HepG2 (cell line): ENCODE results near the gene TK2. TPM values are rescaled to one million over a fixed set of nuclear protein-coding genes. Genes with fewer than 3 reads are reported as not detected.

Source experiments
- ATAC-seq: fragments of 200-7000 bp; cut with Tn5 transposase; 3 replicates; pipeline ENCODE4 v1.9.1; 2020; ENCODE audit warnings: mild to moderate bottlenecking, moderate library complexity
- BruUV-seq: library from RNA; stranded (reverse); fragments of 400-500 nt; replicated peaks from 2 replicates; lab custom pipeline; 2021; lab: Mats Ljungman, UMichigan
- CTCF ChIA-PET: fragments of 300-600 bp; formaldehyde crosslinking; extraction: SDS; loops from one replicate; lab custom pipeline; 2021; ENCODE audit warnings: low total read pairs, inconsistent platforms, low intra/inter-chr PET ratio; lab: Yijun Ruan, JAX
- POLR2A ChIA-PET: fragments of 350-600 bp; sonication (Branson Sonifier 250); formaldehyde crosslinking; loops from one replicate; lab custom pipeline; 2020; ENCODE audit warnings: antibody characterized with exemption, inconsistent platforms; lab: Yijun Ruan, JAX
- DNase-seq: peaks from one replicate; pipeline ENCODE4 v3.0.0-alpha.2; 2015; ENCODE audit warnings: low spot score
- FAIRE-seq: peaks from 3 replicates; lab custom pipeline; 2011; peaks lifted over from hg19 to GRCh38; lab: Jason Lieb, UNC
- H2AFZ ChIP-seq: one replicate; pipeline ENCODE4 v1.6.1; 2011; ENCODE audit warnings: low read length, inconsistent platforms
- H3K27ac ChIP-seq: fragments of 300-600 bp; 3 replicates; pipeline ENCODE4 v1.8.0; 2011; ENCODE audit warnings: mixed run types, mild to moderate bottlenecking, mixed read lengths, low read length, inconsistent platforms; ENCODE audit not compliant: insufficient read depth; ENCODE audit errors: extremely low read length
- H3K27me3 ChIP-seq, 2 experiments: fragments of 200-600 bp in 1 of 2; 2 replicates in 1 of 2; 3 replicates in 1 of 2; pipeline versions ENCODE4 v1.6.0 to v1.8.0; 2011; ENCODE audit warnings: low read length in 2 of 2, mild to moderate bottlenecking in 2 of 2, moderate library complexity in 2 of 2, inconsistent platforms in 1 of 2; ENCODE audit not compliant: insufficient read depth in 2 of 2, control insufficient read depth in 1 of 2
- H3K36me3 ChIP-seq, 2 experiments: fragments of 200-600 bp in 1 of 2; replicated peaks in 1 of 2; 2 replicates in 1 of 2; 3 replicates in 1 of 2; pipeline versions ENCODE4 v1.5.1 to v1.8.0; 2011; ENCODE audit warnings: low read length in 2 of 2, inconsistent platforms in 1 of 2; ENCODE audit not compliant: insufficient read depth in 2 of 2, control insufficient read depth in 1 of 2
- H3K4me1 ChIP-seq: 2 replicates; pipeline ENCODE4 v1.5.1; 2012; ENCODE audit warnings: low read length, inconsistent platforms; ENCODE audit not compliant: insufficient read depth
- H3K4me2 ChIP-seq: 2 replicates; pipeline ENCODE4 v1.6.0; 2011; ENCODE audit warnings: low read depth, low read length, inconsistent platforms
- H3K4me3 ChIP-seq, 3 experiments: fragments of 200-600 bp in 1 of 3; sonication (generic), shearing (Covaris generic) in 1 of 3; replicated peaks in 1 of 3; 2 replicates each; pipeline ENCODE4 v1.5.1; 2011 to 2016; ENCODE audit warnings: low read length in 3 of 3, inconsistent platforms in 2 of 3, low read depth in 2 of 3, mild to moderate bottlenecking in 2 of 3, control low read depth in 1 of 3, mixed read lengths in 1 of 3; ENCODE audit not compliant: insufficient read depth in 1 of 3
- H3K79me2 ChIP-seq: one replicate; pipeline ENCODE4 v1.6.1; 2011; ENCODE audit warnings: low read length, inconsistent platforms; ENCODE audit not compliant: insufficient read depth
- H3K9ac ChIP-seq: 2 replicates; pipeline ENCODE4 v1.6.0; 2011; ENCODE audit warnings: mild to moderate bottlenecking, low read depth, low read length, inconsistent platforms; ENCODE audit not compliant: insufficient read depth
- H3K9me3 ChIP-seq: 2 replicates; pipeline ENCODE4 v1.5.1; 2012; ENCODE audit warnings: mild to moderate bottlenecking, low read length
- H4K20me1 ChIP-seq: 2 replicates; pipeline ENCODE4 v1.6.0; 2011; ENCODE audit warnings: inconsistent platforms, mild to moderate bottlenecking, low read length, moderate library complexity; ENCODE audit not compliant: insufficient read depth
- AHR ChIP-seq: IDR thresholded peaks from 2 replicates; pipeline ENCODE4 v1.6.1; 2018; ENCODE audit warnings: missing genetic modification reagents, missing compliant biosample characterization
- ATF7 ChIP-seq, 2 experiments: fragments of 450-650 bp in 1 of 2; sonication (generic) in 1 of 2; formaldehyde crosslinking in 1 of 2; IDR thresholded peaks; 2 replicates each; pipeline versions ENCODE4 v1.4.0 to v1.6.1; 2016 to 2020; ENCODE audit warnings: antibody characterized with exemption in 1 of 2, mild to moderate bottlenecking in 1 of 2, missing genetic modification reagents in 1 of 2
- FOXM1 ChIP-seq: sonication (generic); formaldehyde crosslinking; IDR thresholded peaks from 2 replicates; pipeline ENCODE4 v1.5.0; 2020; ENCODE audit warnings: missing genetic modification reagents
- HNRNPL ChIP-seq: fragments of 200-400 bp; formaldehyde crosslinking; IDR thresholded peaks from 2 replicates; pipeline ENCODE4 v1.6.1; 2017; ENCODE audit warnings: mild to moderate bottlenecking, low read depth, low read length
- HNRNPLL ChIP-seq: fragments of 200-400 bp; formaldehyde crosslinking; IDR thresholded peaks from 2 replicates; pipeline ENCODE4 v1.6.1; 2017; ENCODE audit warnings: mild to moderate bottlenecking, low read depth, low read length; ENCODE audit not compliant: poor library complexity, severe bottlenecking
- YEATS4 ChIP-seq: sonication (generic); formaldehyde crosslinking; IDR thresholded peaks from 2 replicates; pipeline ENCODE4 v1.4.0; 2020; ENCODE audit warnings: missing genetic modification reagents, borderline replicate concordance
- ZZZ3 ChIP-seq: sonication (generic); formaldehyde crosslinking; IDR thresholded peaks from 2 replicates; pipeline ENCODE4 v1.4.0; 2020; ENCODE audit warnings: missing genetic modification reagents, mild to moderate bottlenecking, borderline replicate concordance
- WGBS: methylation state at CpG from one replicate; pipeline ENCODE4 v1.1.6; 2017; ENCODE audit warnings: low lambda C conversion rate; 5-methylcytosine and 5-hydroxymethylcytosine counted together
- in situ Hi-C: cut with HindIII; loops from 2 replicates; pipeline ENCODE4 v1.10.0; 2017; ENCODE audit warnings: low pct_unique_long_range_greater_than_20kb; ENCODE audit not compliant: extremely low pct_ligation_motif_present
- intact Hi-C: fragments of 100-400 bp; cut with micrococcal nuclease; formaldehyde crosslinking; loops from one replicate; pipeline ENCODE4 v1.10.0; 2022; ENCODE audit not compliant: unreplicated experiment
- polyA plus RNA-seq, 8 experiments: library from polyadenylated mRNA; depleted of rRNA in 3 of 8; stranded (reverse) in 7 of 8; unstranded in 1 of 8; fragments of >200 nt; fragmentation: Illumina TruSeq in 4 of 8; extraction: Trizol in 4 of 8; gene quantifications; 2 replicates each; pipeline versions ENCODE4 v1.2.1 to v1.2.3, GENCODE V29; 2011 to 2016; ENCODE audit warnings: low read depth in 4 of 8, missing spikeins in 1 of 8, mixed read lengths in 1 of 8; ENCODE audit not compliant: insufficient read depth in 1 of 8
- total RNA-seq, 5 experiments: library from RNA; depleted of rRNA; stranded (reverse); fragments of >200 nt; fragmentation: Illumina TruSeq; extraction: Trizol; gene quantifications; 2 replicates each; pipeline ENCODE4 v1.2.3, GENCODE V29; 2016; ENCODE audit warnings: low read depth in 1 of 5
- TF ChIP-seq, protein P1 (sequence below): sonication (generic); formaldehyde crosslinking; conservative IDR thresholded peaks from 2 replicates; pipeline ENCODE4 v1.4.0; 2020; ENCODE audit warnings: mild to moderate bottlenecking, missing genetic modification reagents, moderate library complexity
- TF ChIP-seq, protein P2 (sequence below), 2 experiments: sonication (generic) in 1 of 2; formaldehyde crosslinking in 1 of 2; IDR thresholded peaks; 2 replicates each; pipeline versions ENCODE4 v1.4.0 to v1.6.1; 2018 to 2020; ENCODE audit warnings: missing genetic modification reagents in 2 of 2, borderline replicate concordance in 1 of 2, low read depth in 1 of 2, mild to moderate bottlenecking in 1 of 2, missing biosample characterization in 1 of 2
- TF ChIP-seq, protein P3 (sequence below): sonication (generic); formaldehyde crosslinking; IDR thresholded peaks from 2 replicates; pipeline ENCODE4 v1.4.0; 2020; ENCODE audit warnings: missing genetic modification reagents

The TK2 gene
- total and polyA plus RNA-seq, 2 of the 13 experiments (the other 11 are each of a cell fraction or from before 2014, with no cell fraction given), result 18.7 to 21.0 TPM

DNA sequence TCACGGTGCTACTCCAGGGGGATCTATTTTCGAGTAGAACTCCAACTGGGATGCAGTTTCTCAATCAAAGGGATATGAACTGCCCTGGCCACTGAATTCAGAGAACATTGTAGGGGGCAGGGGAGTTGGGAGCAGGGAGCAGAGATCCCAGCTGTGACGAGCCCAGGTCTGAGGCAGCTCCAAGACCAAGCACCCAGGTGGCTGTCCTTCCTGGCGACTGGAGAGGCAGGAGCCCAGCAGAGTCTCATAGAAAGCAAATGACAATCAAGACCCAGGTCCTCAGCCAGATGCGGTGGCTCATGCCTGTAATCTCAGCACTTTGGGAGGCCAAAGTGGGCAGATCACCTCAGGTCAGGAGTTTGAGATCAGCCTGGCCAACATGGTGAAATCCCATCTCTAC lies 60.1 kb downstream of the TK2 start:
- no TSS peak for BruUV-seq
- ChIA-PET POLR2A (no interaction called here), CTCF (no interaction called here)
- intact Hi-C loops (no loop called here), in situ Hi-C loops (no loop called here)
- ATAC-seq, result no peak
- H3K9ac ChIP-seq, result no peak overlapping the region
- H2AFZ ChIP-seq, result no peak overlapping the region
- H3K79me2 ChIP-seq, result no peaks in the 10 kb centered on the region
- DNase-seq, result no peak
- WGBS, result 32% methylated on average over 5 of the region's 5 CpGs
- H3K27ac ChIP-seq, result no peak overlapping the region
- no peaks in the 10 kb centered on the region for H3K36me3 ChIP-seq
- no peaks in the 10 kb centered on the region; the same call in 1 of the 2 replicates for H3K4me1 ChIP-seq
- peaks cover 2 to 14% of the 10 kb centered on the region in 2 experiments; a peak in 1 of 5 replicates for H3K27me3 ChIP-seq
- no peaks in the 10 kb centered on the region for H4K20me1 ChIP-seq
- FAIRE-seq, result no peak
- no peak overlapping the region for H3K4me3 ChIP-seq
- no peaks in the 10 kb centered on the region for H3K9me3 ChIP-seq
- TF ChIP-seq, protein P1, sequence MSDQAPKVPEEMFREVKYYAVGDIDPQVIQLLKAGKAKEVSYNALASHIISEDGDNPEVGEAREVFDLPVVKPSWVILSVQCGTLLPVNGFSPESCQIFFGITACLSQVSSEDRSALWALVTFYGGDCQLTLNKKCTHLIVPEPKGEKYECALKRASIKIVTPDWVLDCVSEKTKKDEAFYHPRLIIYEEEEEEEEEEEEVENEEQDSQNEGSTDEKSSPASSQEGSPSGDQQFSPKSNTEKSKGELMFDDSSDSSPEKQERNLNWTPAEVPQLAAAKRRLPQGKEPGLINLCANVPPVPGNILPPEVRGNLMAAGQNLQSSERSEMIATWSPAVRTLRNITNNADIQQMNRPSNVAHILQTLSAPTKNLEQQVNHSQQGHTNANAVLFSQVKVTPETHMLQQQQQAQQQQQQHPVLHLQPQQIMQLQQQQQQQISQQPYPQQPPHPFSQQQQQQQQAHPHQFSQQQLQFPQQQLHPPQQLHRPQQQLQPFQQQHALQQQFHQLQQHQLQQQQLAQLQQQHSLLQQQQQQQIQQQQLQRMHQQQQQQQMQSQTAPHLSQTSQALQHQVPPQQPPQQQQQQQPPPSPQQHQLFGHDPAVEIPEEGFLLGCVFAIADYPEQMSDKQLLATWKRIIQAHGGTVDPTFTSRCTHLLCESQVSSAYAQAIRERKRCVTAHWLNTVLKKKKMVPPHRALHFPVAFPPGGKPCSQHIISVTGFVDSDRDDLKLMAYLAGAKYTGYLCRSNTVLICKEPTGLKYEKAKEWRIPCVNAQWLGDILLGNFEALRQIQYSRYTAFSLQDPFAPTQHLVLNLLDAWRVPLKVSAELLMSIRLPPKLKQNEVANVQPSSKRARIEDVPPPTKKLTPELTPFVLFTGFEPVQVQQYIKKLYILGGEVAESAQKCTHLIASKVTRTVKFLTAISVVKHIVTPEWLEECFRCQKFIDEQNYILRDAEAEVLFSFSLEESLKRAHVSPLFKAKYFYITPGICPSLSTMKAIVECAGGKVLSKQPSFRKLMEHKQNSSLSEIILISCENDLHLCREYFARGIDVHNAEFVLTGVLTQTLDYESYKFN (CRISPR knock-in tag), result no peak
- TF ChIP-seq FOXM1 (no peak), AHR (CRISPR knock-in tag) (no peak), HNRNPL (no peak), ATF7 (IDR thresholded peaks at IDR 0.05) (no peak), ATF7 (CRISPR knock-in tag; IDR thresholded peaks at IDR 0.05) (no peak), YEATS4 (CRISPR knock-in tag) (no peak), ZZZ3 (CRISPR knock-in tag) (no peak), HNRNPLL (no peak)
- TF ChIP-seq, protein P2, sequence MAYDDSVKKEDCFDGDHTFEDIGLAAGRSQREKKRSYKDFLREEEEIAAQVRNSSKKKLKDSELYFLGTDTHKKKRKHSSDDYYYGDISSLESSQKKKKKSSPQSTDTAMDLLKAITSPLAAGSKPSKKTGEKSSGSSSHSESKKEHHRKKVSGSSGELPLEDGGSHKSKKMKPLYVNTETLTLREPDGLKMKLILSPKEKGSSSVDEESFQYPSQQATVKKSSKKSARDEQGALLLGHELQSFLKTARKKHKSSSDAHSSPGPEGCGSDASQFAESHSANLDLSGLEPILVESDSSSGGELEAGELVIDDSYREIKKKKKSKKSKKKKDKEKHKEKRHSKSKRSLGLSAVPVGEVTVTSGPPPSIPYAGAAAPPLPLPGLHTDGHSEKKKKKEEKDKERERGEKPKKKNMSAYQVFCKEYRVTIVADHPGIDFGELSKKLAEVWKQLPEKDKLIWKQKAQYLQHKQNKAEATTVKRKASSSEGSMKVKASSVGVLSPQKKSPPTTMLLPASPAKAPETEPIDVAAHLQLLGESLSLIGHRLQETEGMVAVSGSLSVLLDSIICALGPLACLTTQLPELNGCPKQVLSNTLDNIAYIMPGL (CRISPR knock-in tag; IDR thresholded peaks at IDR 0.05; ENCODE audit: borderline replicate concordance in 1 of 2, low read depth in 1 of 2), result no peak
- TF ChIP-seq, protein P3, sequence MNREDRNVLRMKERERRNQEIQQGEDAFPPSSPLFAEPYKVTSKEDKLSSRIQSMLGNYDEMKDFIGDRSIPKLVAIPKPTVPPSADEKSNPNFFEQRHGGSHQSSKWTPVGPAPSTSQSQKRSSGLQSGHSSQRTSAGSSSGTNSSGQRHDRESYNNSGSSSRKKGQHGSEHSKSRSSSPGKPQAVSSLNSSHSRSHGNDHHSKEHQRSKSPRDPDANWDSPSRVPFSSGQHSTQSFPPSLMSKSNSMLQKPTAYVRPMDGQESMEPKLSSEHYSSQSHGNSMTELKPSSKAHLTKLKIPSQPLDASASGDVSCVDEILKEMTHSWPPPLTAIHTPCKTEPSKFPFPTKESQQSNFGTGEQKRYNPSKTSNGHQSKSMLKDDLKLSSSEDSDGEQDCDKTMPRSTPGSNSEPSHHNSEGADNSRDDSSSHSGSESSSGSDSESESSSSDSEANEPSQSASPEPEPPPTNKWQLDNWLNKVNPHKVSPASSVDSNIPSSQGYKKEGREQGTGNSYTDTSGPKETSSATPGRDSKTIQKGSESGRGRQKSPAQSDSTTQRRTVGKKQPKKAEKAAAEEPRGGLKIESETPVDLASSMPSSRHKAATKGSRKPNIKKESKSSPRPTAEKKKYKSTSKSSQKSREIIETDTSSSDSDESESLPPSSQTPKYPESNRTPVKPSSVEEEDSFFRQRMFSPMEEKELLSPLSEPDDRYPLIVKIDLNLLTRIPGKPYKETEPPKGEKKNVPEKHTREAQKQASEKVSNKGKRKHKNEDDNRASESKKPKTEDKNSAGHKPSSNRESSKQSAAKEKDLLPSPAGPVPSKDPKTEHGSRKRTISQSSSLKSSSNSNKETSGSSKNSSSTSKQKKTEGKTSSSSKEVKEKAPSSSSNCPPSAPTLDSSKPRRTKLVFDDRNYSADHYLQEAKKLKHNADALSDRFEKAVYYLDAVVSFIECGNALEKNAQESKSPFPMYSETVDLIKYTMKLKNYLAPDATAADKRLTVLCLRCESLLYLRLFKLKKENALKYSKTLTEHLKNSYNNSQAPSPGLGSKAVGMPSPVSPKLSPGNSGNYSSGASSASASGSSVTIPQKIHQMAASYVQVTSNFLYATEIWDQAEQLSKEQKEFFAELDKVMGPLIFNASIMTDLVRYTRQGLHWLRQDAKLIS, result no peak
- no peak overlapping the region for H3K4me2 ChIP-seq
